Keratinocyte (primary cell): Measurements from ENCODE around the gene C11orf86. TPM values are rescaled to one million over a fixed set of nuclear protein-coding genes. Genes with fewer than 3 reads are reported as not detected.

Experiments
- DNase-seq: peaks from one replicate; pipeline ENCODE4 v3.0.0-alpha.2; 2011; ENCODE audit warnings: low read depth, missing footprints, low spot score
- FAIRE-seq: peaks from 2 replicates; lab custom pipeline; 2011; peaks lifted over from hg19 to GRCh38; lab: Jason Lieb, UNC
- H2AFZ ChIP-seq: 2 replicates; pipeline ENCODE4 v1.6.0; 2012; ENCODE audit warnings: low read length, control low read depth, inconsistent platforms; ENCODE audit not compliant: control insufficient read depth
- H3K27ac ChIP-seq: 2 replicates; pipeline ENCODE4 v1.5.1; 2011; ENCODE audit warnings: low read length; ENCODE audit not compliant: control insufficient read depth, insufficient read depth
- H3K27me3 ChIP-seq: 3 replicates; pipeline ENCODE4 v1.6.0; 2011; ENCODE audit warnings: low read length; ENCODE audit not compliant: control insufficient read depth, insufficient read depth; ENCODE audit errors: extremely low read depth
- H3K36me3 ChIP-seq, 2 experiments: 2 replicates in 1 of 2; 3 replicates in 1 of 2; pipeline ENCODE4 v1.5.1; 2011; ENCODE audit warnings: low read length in 2 of 2, mild to moderate bottlenecking in 1 of 2; ENCODE audit not compliant: control insufficient read depth in 2 of 2, insufficient read depth in 2 of 2; ENCODE audit errors: extremely low read depth in 1 of 2
- H3K4me1 ChIP-seq: 3 replicates; pipeline ENCODE4 v1.5.1; 2011; ENCODE audit warnings: low read length; ENCODE audit not compliant: control insufficient read depth, insufficient read depth; ENCODE audit errors: extremely low read depth
- H3K4me2 ChIP-seq: 3 replicates; pipeline ENCODE4 v1.6.0; 2011; ENCODE audit warnings: low read depth, low read length; ENCODE audit not compliant: control insufficient read depth, insufficient read depth; ENCODE audit errors: extremely low read depth
- H3K4me3 ChIP-seq, 3 experiments: fragments of 200-600 bp in 1 of 3; sonication (generic) in 1 of 3; 2 replicates in 2 of 3; 3 replicates in 1 of 3; pipeline ENCODE4 v1.5.1; 2011 to 2016; ENCODE audit warnings: low read length in 3 of 3, mild to moderate bottlenecking in 3 of 3, control low read depth in 2 of 3, inconsistent platforms in 1 of 3, low read depth in 1 of 3, mixed read lengths in 1 of 3, mixed run types in 1 of 3, moderate library complexity in 1 of 3; ENCODE audit not compliant: control insufficient read depth in 2 of 3, insufficient read depth in 2 of 3; ENCODE audit errors: extremely low read depth in 1 of 3
- H3K79me2 ChIP-seq: 2 replicates; pipeline ENCODE4 v1.6.0; 2012; ENCODE audit warnings: low read length; ENCODE audit not compliant: control insufficient read depth, insufficient read depth
- H3K9ac ChIP-seq: 3 replicates; pipeline ENCODE4 v1.6.0; 2011; ENCODE audit warnings: low read length; ENCODE audit not compliant: control insufficient read depth, insufficient read depth; ENCODE audit errors: extremely low read depth
- H3K9me1 ChIP-seq: 3 replicates; pipeline ENCODE4 v1.6.0; 2011; ENCODE audit warnings: low read length; ENCODE audit not compliant: control insufficient read depth, insufficient read depth; ENCODE audit errors: extremely low read depth
- H3K9me3 ChIP-seq: 2 replicates; pipeline ENCODE4 v1.5.1; 2012; ENCODE audit warnings: low read depth, low read length; ENCODE audit not compliant: control insufficient read depth
- H4K20me1 ChIP-seq: 3 replicates; pipeline ENCODE4 v1.6.0; 2011; ENCODE audit warnings: low read length; ENCODE audit not compliant: control insufficient read depth, insufficient read depth; ENCODE audit errors: extremely low read depth
- EZH2 ChIP-seq: IDR thresholded peaks from one replicate; pipeline ENCODE4 v1.6.1; 2012; ENCODE audit warnings: inconsistent platforms, mild to moderate bottlenecking, low read length, moderate library complexity
- dilution Hi-C: fragments of 300-500 bp; cut with MboI; formaldehyde crosslinking; loops from one replicate; pipeline ENCODE4 v1.7.0; 2020; ENCODE audit warnings: low sequenced_read_pairs; ENCODE audit not compliant: extremely low pct_ligation_motif_present
- polyA plus RNA-seq, 5 experiments: library from polyadenylated mRNA; depleted of rRNA in 3 of 5; stranded (reverse) in 3 of 5; stranded (forward) in 1 of 5; unstranded in 1 of 5; fragments of >200 nt; gene quantifications; 1 replicate in 1 of 5; 2 replicates in 3 of 5; 3 replicates in 1 of 5; pipeline versions ENCODE4 v1.2.1 to v1.2.3, GENCODE V29; 2011 to 2012; ENCODE audit warnings: missing spikeins in 2 of 5, low read depth in 1 of 5, low replicate concordance in 1 of 5
- TF ChIP-seq, protein P1 (sequence below), 3 experiments: IDR thresholded peaks in 1 of 3; conservative IDR thresholded peaks in 1 of 3; optimal IDR thresholded peaks in 1 of 3; 2 replicates in 2 of 3; 3 replicates in 1 of 3; pipeline versions ENCODE3 to v1.5.1; 2011; ENCODE audit warnings: low read length in 3 of 3, mild to moderate bottlenecking in 3 of 3, moderate library complexity in 2 of 3, control low read depth in 1 of 3, inconsistent platforms in 1 of 3; ENCODE audit not compliant: insufficient read depth in 2 of 3; ENCODE audit errors: extremely low read depth in 1 of 3

C11orf86 gene
- polyA plus RNA-seq, 1 donor (not counting 4 experiments of a cell fraction or from before 2014, with no cell fraction given): not detected

DNA sequence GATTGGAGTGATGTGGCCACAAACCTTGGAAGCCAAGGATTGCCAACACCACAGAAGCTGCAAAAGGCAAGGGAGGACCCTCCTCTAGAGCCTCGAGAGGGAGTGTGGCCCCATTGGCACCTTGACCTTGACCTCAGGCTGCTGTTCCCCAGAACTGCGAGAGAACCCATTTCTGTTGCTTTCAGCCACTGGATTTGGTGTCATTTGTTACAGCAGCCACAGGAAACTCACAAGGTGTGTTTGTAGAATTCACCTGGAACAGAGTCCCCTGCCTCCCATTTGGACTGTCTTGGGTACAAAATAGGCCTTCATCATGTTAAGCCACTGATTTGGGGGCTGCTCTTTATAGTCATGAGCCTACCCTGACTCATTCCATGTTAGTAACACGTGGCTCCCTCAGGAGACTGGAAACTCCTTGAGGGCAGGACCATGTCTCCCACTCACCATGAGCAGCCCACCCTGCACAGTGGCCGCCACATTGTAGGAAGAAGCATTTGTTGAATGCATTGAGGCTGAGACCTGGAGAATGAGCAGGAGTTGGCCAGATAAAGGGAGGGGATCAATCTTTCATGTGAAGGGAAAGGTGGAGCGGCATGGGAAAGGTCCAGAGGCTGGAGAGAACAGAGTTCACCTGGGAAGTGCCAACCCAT, 8.3 kb downstream of the C11orf86 start:
- FAIRE-seq: no peak
- peak overlapping the region; percentile 42 for H3K4me2 ChIP-seq
- no peak for DNase-seq
- no peak overlapping the region for H2AFZ ChIP-seq
- no peak overlapping the region for H3K9ac ChIP-seq
- H3K4me3 ChIP-seq: no peak overlapping the region
- no peaks in the 10 kb centered on the region for H3K9me1 ChIP-seq
- H3K79me2 ChIP-seq: no peaks in the 10 kb centered on the region
- no peaks in the 10 kb centered on the region for H3K36me3 ChIP-seq
- dilution Hi-C loops: no loop called here
- peaks cover 16% of the 10 kb centered on the region for H3K4me1 ChIP-seq
- TF ChIP-seq, protein P1, sequence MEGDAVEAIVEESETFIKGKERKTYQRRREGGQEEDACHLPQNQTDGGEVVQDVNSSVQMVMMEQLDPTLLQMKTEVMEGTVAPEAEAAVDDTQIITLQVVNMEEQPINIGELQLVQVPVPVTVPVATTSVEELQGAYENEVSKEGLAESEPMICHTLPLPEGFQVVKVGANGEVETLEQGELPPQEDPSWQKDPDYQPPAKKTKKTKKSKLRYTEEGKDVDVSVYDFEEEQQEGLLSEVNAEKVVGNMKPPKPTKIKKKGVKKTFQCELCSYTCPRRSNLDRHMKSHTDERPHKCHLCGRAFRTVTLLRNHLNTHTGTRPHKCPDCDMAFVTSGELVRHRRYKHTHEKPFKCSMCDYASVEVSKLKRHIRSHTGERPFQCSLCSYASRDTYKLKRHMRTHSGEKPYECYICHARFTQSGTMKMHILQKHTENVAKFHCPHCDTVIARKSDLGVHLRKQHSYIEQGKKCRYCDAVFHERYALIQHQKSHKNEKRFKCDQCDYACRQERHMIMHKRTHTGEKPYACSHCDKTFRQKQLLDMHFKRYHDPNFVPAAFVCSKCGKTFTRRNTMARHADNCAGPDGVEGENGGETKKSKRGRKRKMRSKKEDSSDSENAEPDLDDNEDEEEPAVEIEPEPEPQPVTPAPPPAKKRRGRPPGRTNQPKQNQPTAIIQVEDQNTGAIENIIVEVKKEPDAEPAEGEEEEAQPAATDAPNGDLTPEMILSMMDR (optimal IDR thresholded peaks at IDR 0.05 in 1 of 3, IDR thresholded peaks at IDR 0.05 in 1 of 3, conservative IDR thresholded peaks at IDR 0.05 in 1 of 3; ENCODE audit: extremely low read depth in 1 of 3, insufficient read depth in 2 of 3, low read length in 3 of 3): no peak
- TF ChIP-seq EZH2: no peak
- H4K20me1 ChIP-seq: no peaks in the 10 kb centered on the region
- H3K27ac ChIP-seq: no peak overlapping the region
- no peaks in the 10 kb centered on the region for H3K27me3 ChIP-seq
- no peaks in the 10 kb centered on the region for H3K9me3 ChIP-seq

DNA sequence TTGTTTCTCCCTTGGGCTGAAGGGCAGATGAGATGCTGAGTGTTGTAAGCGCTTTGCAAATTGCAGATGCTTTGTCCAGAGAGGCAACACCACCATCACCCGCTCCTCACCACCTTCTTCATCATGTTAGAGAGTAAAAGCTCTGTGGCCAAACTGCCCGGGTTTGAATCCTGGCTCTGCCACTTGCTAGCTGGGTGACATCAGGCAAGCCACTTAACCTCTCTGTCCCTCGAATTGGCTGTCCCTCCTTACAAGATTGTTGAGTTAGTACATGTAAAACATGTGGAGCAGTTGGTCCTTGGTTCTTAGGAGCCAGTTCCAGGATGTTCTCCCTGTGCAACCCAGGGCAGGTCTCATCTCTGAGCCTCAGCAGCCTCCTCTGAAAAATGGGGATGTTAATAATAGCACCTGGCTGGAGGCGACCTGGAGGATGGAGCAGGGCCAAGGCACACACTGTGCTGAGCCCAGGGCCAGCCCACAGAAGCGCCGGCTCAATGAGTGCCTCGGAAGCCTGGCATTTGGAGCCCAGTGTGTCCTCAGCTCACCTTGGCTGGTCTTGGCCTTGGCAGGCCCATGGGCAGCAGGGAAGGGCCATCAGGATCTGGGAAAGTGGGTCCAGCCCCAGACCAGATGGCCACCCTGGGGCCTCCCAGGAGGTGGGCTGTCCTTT, 10.5 kb downstream of the C11orf86 start:
- H3K9me3 ChIP-seq: no peaks in the 10 kb centered on the region
- no peaks in the 10 kb centered on the region for H3K9me1 ChIP-seq
- no peak overlapping the region for H2AFZ ChIP-seq
- H3K79me2 ChIP-seq: no peaks in the 10 kb centered on the region
- TF ChIP-seq EZH2: no peak
- TF ChIP-seq, protein P1 (optimal IDR thresholded peaks at IDR 0.05 in 1 of 3, IDR thresholded peaks at IDR 0.05 in 1 of 3, conservative IDR thresholded peaks at IDR 0.05 in 1 of 3; ENCODE audit: extremely low read depth in 1 of 3, insufficient read depth in 2 of 3, low read length in 3 of 3): no peak
- dilution Hi-C loops: no loop called here
- H3K4me3 ChIP-seq: no peak overlapping the region
- H3K4me2 ChIP-seq: no peak overlapping the region
- no peak overlapping the region for H3K9ac ChIP-seq
- DNase-seq: no peak
- FAIRE-seq: no peak
- H4K20me1 ChIP-seq: no peaks in the 10 kb centered on the region
- H3K27me3 ChIP-seq: no peaks in the 10 kb centered on the region
- no peaks in the 10 kb centered on the region for H3K36me3 ChIP-seq
- H3K27ac ChIP-seq: no peak overlapping the region
- H3K4me1 ChIP-seq: peaks cover 16% of the 10 kb centered on the region
